ENCODE results near the gene DOCK10. TPM values are rescaled to one million over a fixed set of nuclear protein-coding genes. Genes with fewer than 3 reads are reported as not detected.
A peak's percentile ranks its signal among the peaks of the same experiment; 100 is the strongest.

The DOCK10 gene
- total RNA-seq = 159 and 172 TPM in 2 replicates

DNA sequence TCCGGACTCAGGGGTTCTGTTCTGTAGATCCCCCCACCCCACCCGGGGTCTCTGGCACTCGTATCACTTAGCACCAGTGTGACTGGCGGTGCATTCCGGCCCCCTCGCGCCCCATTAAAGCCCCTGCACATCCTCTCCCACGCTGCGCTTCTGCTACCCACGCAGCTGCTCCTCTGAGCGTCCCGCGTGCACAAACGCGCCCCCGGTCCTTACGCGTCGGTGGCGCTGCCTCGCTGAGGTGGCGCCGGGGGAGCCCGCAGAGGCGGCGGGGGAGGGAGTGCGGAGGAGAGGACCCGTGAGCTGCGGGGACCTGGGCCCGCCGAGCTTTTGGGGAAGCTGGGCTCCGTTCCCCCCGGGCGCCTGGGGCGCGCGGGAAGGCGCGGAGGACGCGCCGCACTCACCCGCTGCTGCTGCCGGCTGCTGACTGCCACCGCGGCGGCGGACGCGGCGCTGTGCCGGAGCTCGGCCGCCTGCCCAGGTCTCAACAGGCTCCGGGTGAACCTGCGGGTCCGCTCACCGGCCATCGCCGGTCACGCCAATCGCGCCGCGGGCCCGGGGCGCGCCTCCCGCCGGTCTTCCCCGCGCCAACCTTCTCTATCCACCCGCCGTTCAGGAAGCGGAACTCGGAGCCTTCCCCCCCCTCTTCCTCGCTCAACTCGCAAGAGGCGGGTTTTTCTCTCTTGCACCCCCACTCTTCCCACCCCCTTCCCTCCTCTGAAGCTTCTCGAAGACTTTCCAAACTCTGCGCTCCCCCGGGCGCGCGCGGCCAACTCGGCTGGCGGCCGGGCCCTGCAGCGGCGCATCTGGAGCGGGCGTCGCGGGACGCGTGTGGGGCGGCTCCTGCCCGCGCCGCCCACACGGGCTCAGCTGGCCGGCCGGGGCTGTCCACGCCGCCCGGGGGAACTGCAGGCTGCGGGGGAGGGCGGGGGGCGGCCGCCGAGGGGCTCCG, at the start of gene DOCK10:
Gene DOCK10 (minus strand): TSS at position 618 of the 949 bp plus-strand sequence. CDS start 94 bp downstream, at position 524.
- Mint-ChIP-seq H3K4me1 (peaks cover 56% of the 10 kb centered on the region), H3K9me3 (no peaks in the 10 kb centered on the region), H3K36me3 (ENCODE audit: low read depth) (peaks cover 10% of the 10 kb centered on the region), H3K4me3 (peak within 1 kb of the TSS; percentile 96), H3K27ac (peak within 1 kb of the TSS; percentile 96), H3K27me3 (no peaks in the 10 kb centered on the region)
- TF ChIP-seq CTCF (IDR thresholded peaks at IDR 0.05) = no peak
- CTCF ChIA-PET = interaction anchor here (1.3 to 4.2 kb wide), 4 partner anchors 11 to 40 kb away, joined by 3 to 17 read pairs (median 5); no protein-coding TSS in a partner anchor
- intact Hi-C loops (cut with micrococcal nuclease) = loop anchor here (1.0 to 10.0 kb wide), 16 partner anchors 15 to 1863 kb away; partner anchors contain the start of gene CUL3
- ATAC-seq (ENCODE audit: low read depth) (peak; percentile 43), DNase-seq (peak; percentile 63)
- POLR2A ChIA-PET = interaction anchor here (0.6 to 1.9 kb wide), 17 partner anchors 8 to 1731 kb away, joined by 3 to 10 read pairs (median 4); no protein-coding TSS in a partner anchor

DNA sequence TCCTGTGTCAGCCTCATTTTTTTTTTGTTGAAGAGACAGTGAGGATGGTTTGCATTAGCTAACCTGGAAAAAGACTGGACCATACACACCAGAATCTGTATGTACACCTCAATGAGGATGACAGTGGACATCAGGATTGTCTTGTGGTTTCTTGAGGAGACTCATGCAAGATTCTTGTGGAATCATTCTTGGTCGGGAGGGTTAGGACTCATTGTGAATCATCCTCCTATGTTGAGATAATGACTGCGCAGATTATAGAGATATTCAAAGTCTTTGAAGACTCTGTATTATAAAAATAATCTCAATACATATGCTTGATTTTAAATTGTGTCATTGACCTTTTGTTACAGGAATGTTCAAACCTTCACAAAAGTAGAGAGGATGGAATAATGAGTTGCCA, 49.1 kb upstream of the DOCK10 start:
- POLR2A ChIA-PET = no interaction called here

DNA sequence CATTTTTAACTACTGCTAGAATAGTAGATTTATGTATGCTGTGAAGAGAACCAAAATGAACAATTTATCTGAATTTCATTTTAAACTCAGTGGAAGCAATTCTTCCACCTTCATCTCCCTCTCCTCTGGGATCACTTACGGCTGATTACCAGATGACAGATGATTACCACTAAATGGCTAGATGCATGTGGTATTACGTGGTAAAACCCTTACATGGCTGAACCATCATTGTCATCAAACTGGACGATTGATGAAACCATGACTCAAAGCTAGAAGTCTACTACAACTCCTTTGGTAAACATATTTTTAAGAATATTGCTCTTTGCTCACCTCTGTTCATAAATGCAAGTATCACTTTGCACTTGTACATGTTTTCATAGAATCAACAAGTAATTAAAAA, 48.5 kb upstream of the DOCK10 start:
- H3K36me3 Mint-ChIP-seq (ENCODE audit: low read depth) = no peaks in the 10 kb centered on the region
- H3K9me3 Mint-ChIP-seq = peaks cover 4% of the 10 kb centered on the region
- no peak overlapping the region for H3K4me3 Mint-ChIP-seq
- H3K4me1 Mint-ChIP-seq = no peaks in the 10 kb centered on the region
- intact Hi-C loops (cut with micrococcal nuclease) = no loop called here
- ChIA-PET CTCF (no interaction called here), POLR2A (no interaction called here)
- H3K27ac Mint-ChIP-seq = no peak overlapping the region
- DNase-seq = no peak
- ATAC-seq (ENCODE audit: low read depth) = no peak
- peaks cover 9% of the 10 kb centered on the region for H3K27me3 Mint-ChIP-seq
- no peak for TF ChIP-seq CTCF (IDR thresholded peaks at IDR 0.05)

More for the DNA sequence above, 49.1 kb upstream of the DOCK10 start:
- H3K27me3 Mint-ChIP-seq = peaks cover 9% of the 10 kb centered on the region
- H3K27ac Mint-ChIP-seq = no peak overlapping the region
- CTCF ChIA-PET = no interaction called here
- H3K4me3 Mint-ChIP-seq = no peak overlapping the region
- DNase-seq (no peak), ATAC-seq (ENCODE audit: low read depth) (no peak)
- TF ChIP-seq CTCF (IDR thresholded peaks at IDR 0.05) = no peak
- H3K4me1 Mint-ChIP-seq = no peaks in the 10 kb centered on the region
- no peaks in the 10 kb centered on the region for H3K36me3 Mint-ChIP-seq (ENCODE audit: low read depth)
- peaks cover 4% of the 10 kb centered on the region for H3K9me3 Mint-ChIP-seq
- intact Hi-C loops (cut with micrococcal nuclease) = no loop called here

DNA sequence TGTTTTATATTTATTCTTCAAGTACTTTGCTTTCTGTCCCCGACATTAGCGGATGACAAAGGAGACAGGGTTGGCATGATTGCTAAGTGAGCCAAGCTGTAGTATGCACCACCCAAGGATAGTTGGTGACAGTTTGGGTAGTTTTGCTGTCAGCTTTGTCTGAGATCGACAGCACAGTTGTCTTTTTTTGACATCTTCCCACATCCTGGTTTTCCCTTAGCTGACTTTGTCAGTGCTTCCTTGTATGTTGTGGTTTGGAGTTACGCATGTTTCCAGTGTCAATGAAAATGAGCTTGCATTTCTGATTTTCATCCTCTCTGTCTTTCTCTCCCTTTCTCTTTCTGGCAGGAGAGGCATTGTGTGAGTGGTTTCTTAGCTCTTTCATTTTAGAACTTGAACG, 44.6 kb upstream of the DOCK10 start:
- DNase-seq (no peak), ATAC-seq (ENCODE audit: low read depth) (no peak)
- POLR2A ChIA-PET = no interaction called here
- Mint-ChIP-seq H3K4me1 (no peaks in the 10 kb centered on the region), H3K36me3 (ENCODE audit: low read depth) (no peaks in the 10 kb centered on the region), H3K27me3 (no peaks in the 10 kb centered on the region), H3K27ac (no peak overlapping the region), H3K4me3 (no peak overlapping the region), H3K9me3 (no peaks in the 10 kb centered on the region)
- intact Hi-C loops (cut with micrococcal nuclease) = no loop called here
- TF ChIP-seq CTCF (IDR thresholded peaks at IDR 0.05) = no peak
- CTCF ChIA-PET = no interaction called here

- Mint-ChIP-seq H3K36me3 (ENCODE audit: low read depth) (no peaks in the 10 kb centered on the region), H3K9me3 (no peaks in the 10 kb centered on the region), H3K27me3 (no peaks in the 10 kb centered on the region), H3K27ac (no peak overlapping the region), H3K4me1 (no peaks in the 10 kb centered on the region), H3K4me3 (no peak overlapping the region)
- ATAC-seq (ENCODE audit: low read depth) (no peak), DNase-seq (no peak)
- POLR2A ChIA-PET = no interaction called here
- intact Hi-C loops (cut with micrococcal nuclease) = no loop called here
- TF ChIP-seq CTCF (IDR thresholded peaks at IDR 0.05) = no peak
- CTCF ChIA-PET = no interaction called here
Measured at GRCh38 chr2:225086439-225086838, 44.2 kb upstream of the DOCK10 start.
